Spleen (tissue), 11 donors: ENCODE measurements around the gene CCNA1. TPM values are rescaled to one million over a fixed set of nuclear protein-coding genes. Genes with fewer than 3 reads are reported as not detected.

Source experiments
- DNase-seq: peaks from one replicate; pipeline ENCODE4 v3.0.0-alpha.2; 2020
- H3K27ac ChIP-seq, 8 donors: fragments of 200-600 bp; sonication (generic) in 7 of 8; 1 replicate in 4 of 8; 2 replicates in 4 of 8; pipeline versions ENCODE4 v1.5.0 to v1.8.0; 2016 to 2021; ENCODE audit warnings: inconsistent platforms in 4 of 8, mild to moderate bottlenecking in 4 of 8, moderate library complexity in 1 of 8
- H3K27me3 ChIP-seq, 7 donors: fragments of 200-600 bp; sonication (generic) in 6 of 7; replicated peaks in 1 of 7; 1 replicate in 4 of 7; 2 replicates in 3 of 7; pipeline versions ENCODE4 v1.5.0 to v1.8.0; 2016 to 2021; ENCODE audit warnings: inconsistent platforms in 3 of 7, mild to moderate bottlenecking in 1 of 7
- H3K36me3 ChIP-seq, 6 donors: fragments of 200-600 bp; sonication (generic) in 5 of 6; 1 replicate in 4 of 6; 2 replicates in 2 of 6; pipeline versions ENCODE4 v1.5.0 to v1.8.0; 2016 to 2021; ENCODE audit warnings: inconsistent platforms in 2 of 6
- H3K4me1 ChIP-seq, 6 donors: fragments of 200-600 bp; sonication (generic) in 5 of 6; 1 replicate in 3 of 6; 2 replicates in 3 of 6; pipeline versions ENCODE4 v1.5.0 to v1.8.0; 2016 to 2021; ENCODE audit warnings: inconsistent platforms in 3 of 6
- H3K4me3 ChIP-seq, 8 donors: fragments of 200-600 bp; sonication (generic) in 7 of 8; 1 replicate in 4 of 8; 2 replicates in 4 of 8; pipeline versions ENCODE4 v1.5.0 to v1.8.0; 2016 to 2021; ENCODE audit warnings: inconsistent platforms in 4 of 8, mild to moderate bottlenecking in 4 of 8, moderate library complexity in 2 of 8
- H3K9me3 ChIP-seq, 8 donors: fragments of 200-600 bp; sonication (generic) in 7 of 8; 1 replicate in 4 of 8; 2 replicates in 4 of 8; pipeline versions ENCODE4 v1.5.0 to v1.8.0; 2016 to 2021; ENCODE audit warnings: inconsistent platforms in 4 of 8
- CTCF ChIP-seq, 11 experiments: fragments of 200-600 bp in 7 of 11; fragments of 450-650 bp in 4 of 11; sonication (generic) in 4 of 11; IDR thresholded peaks in 8 of 11; conservative IDR thresholded peaks in 3 of 11; 1 replicate in 7 of 11; 2 replicates in 4 of 11; pipeline versions ENCODE4 v1.4.0 to v1.8.0; 2016 to 2021; ENCODE audit warnings: antibody characterized with exemption in 11 of 11, inconsistent platforms in 4 of 11, mild to moderate bottlenecking in 1 of 11
- POLR2A ChIP-seq, 3 donors: fragments of 450-650 bp; IDR thresholded peaks; one replicate each; pipeline ENCODE4 v1.5.1; 2017; ENCODE audit warnings: antibody characterized with exemption in 3 of 3, mild to moderate bottlenecking in 1 of 3
- POLR2AphosphoS5 ChIP-seq, 3 donors: sonication (generic); formaldehyde crosslinking; IDR thresholded peaks; one replicate each; pipeline ENCODE4 v1.5.1; 2017; ENCODE audit warnings: antibody characterized with exemption in 3 of 3
- WGBS, 5 donors: extraction: QIAGEN DNeasy Blood & Tissue Kit in 3 of 5; methylation state at CpG; one replicate each; pipeline versions ENCODE4 v1.1.5 to v1.1.7; 2013 to 2018; 5-methylcytosine and 5-hydroxymethylcytosine counted together
- intact Hi-C: fragments of 100-400 bp; cut with DNase I; formaldehyde crosslinking; loops from one replicate; pipeline ENCODE4 v1.15.0; 2023; ENCODE audit warnings: low total_unique reads
- polyA plus RNA-seq, 3 donors: library from polyadenylated mRNA; stranded (reverse); fragments of 200-250 nt; gene quantifications; one replicate each; pipeline ENCODE4 v1.2.1, GENCODE V29; 2013
- total RNA-seq, 7 donors: library from RNA; depleted of rRNA in 3 of 7; stranded (reverse); fragments of >200 nt in 3 of 7; fragmentation: NEBNext Ultra II Directional in 4 of 7; extraction: Animal tissue kit (Norgen Biotek cat#: 25700) in 4 of 7; gene quantifications; one replicate each; pipeline versions ENCODE4 v1.1.0 to v1.2.1, GENCODE V29; 2016 to 2021
- donor health status: healthy with polysubstance abuse.
- donor health status: DM: no; HTN: no; CAD: no; lungs with moderate emphysema.
- donor health status: DM: no; HTN: no; CAD: no.
- donor health status: Bipolar disorder and iron deficiency.
- donor health status: healthy.
- donor health status: DM: no; HTN: no; CAD: no.
- donor health status: DM: yes; HTN: yes; CAD: no.

CCNA1 gene
- total and polyA plus RNA-seq, 10 donors, result 0.13 to 1.3 (median 0.46) TPM; not detected in 1

- Histone ChIP-seq H3K4me3 (no peak overlapping the region), H3K9me3 (no peaks in the 10 kb centered on the region), H3K36me3 (no peaks in the 10 kb centered on the region), H3K27me3 (peaks cover 0 to 8% (median 0%) of the 10 kb centered on the region in 7 donors), H3K27ac (no peak overlapping the region), H3K4me1 (no peaks in the 10 kb centered on the region)
- WGBS, 5 donors, result 11 to 25% (median 19%) methylated on average over 3 of the region's 3 CpGs
- TF ChIP-seq CTCF (IDR thresholded peaks at IDR 0.05 in 8 of 11, conservative IDR thresholded peaks at IDR 0.05 in 3 of 11), result no peak
- no peak for TF ChIP-seq POLR2A (IDR thresholded peaks at IDR 0.05)
- TF ChIP-seq POLR2AphosphoS5 (IDR thresholded peaks at IDR 0.05), result no peak
- no peak for DNase-seq
- intact Hi-C loops, result no loop called here
Observed at GRCh38 chr13:36450534-36450933, 18.2 kb downstream of the CCNA1 start.

- no peaks in the 10 kb centered on the region for H3K9me3 ChIP-seq
- H3K36me3 ChIP-seq, result no peaks in the 10 kb centered on the region
- TF ChIP-seq CTCF (IDR thresholded peaks at IDR 0.05 in 8 of 11, conservative IDR thresholded peaks at IDR 0.05 in 3 of 11) (peak in 1 of 11 experiments; percentile 19), POLR2AphosphoS5 (IDR thresholded peaks at IDR 0.05) (no peak)
- no peaks in the 10 kb centered on the region for H3K4me1 ChIP-seq
- H3K27me3 ChIP-seq, result no peaks in the 10 kb centered on the region
- WGBS, 5 donors, result 67 to 84% (median 77%) methylated on average over 5 of the region's 5 CpGs
- no peak overlapping the region for H3K4me3 ChIP-seq
- DNase-seq, result no peak
- intact Hi-C loops, result no loop called here
- no peak overlapping the region for H3K27ac ChIP-seq
Observed at GRCh38 chr13:36453516-36453915, 21.2 kb downstream of the CCNA1 start.

GRCh38 chr13:36454121-36454520 lies 21.8 kb downstream of the CCNA1 start:
- Histone ChIP-seq H3K4me1 (no peaks in the 10 kb centered on the region), H3K36me3 (no peaks in the 10 kb centered on the region), H3K27ac (no peak overlapping the region), H3K9me3 (no peaks in the 10 kb centered on the region), H3K4me3 (no peak overlapping the region), H3K27me3 (no peaks in the 10 kb centered on the region)
- intact Hi-C loops, result no loop called here
- no peak for DNase-seq
- no peak for TF ChIP-seq POLR2AphosphoS5 (IDR thresholded peaks at IDR 0.05)
- TF ChIP-seq CTCF (IDR thresholded peaks at IDR 0.05 in 8 of 11, conservative IDR thresholded peaks at IDR 0.05 in 3 of 11), result no peak
- no peak for TF ChIP-seq POLR2A (IDR thresholded peaks at IDR 0.05)
- WGBS, 5 donors, result 39 to 84% (median 57%) methylated on average over 1 of the region's 1 CpG

GRCh38 chr13:36454987-36455386 lies 22.7 kb downstream of the CCNA1 start:
- Histone ChIP-seq H3K9me3 (no peaks in the 10 kb centered on the region), H3K36me3 (no peaks in the 10 kb centered on the region), H3K27me3 (no peaks in the 10 kb centered on the region), H3K4me3 (no peak overlapping the region), H3K4me1 (no peaks in the 10 kb centered on the region), H3K27ac (no peak overlapping the region)
- 47 to 64% (median 52%) methylated on average over 3 of the region's 3 CpGs for WGBS, 5 donors
- DNase-seq, result no peak
- TF ChIP-seq POLR2AphosphoS5 (IDR thresholded peaks at IDR 0.05) (no peak), POLR2A (IDR thresholded peaks at IDR 0.05) (no peak), CTCF (IDR thresholded peaks at IDR 0.05 in 8 of 11, conservative IDR thresholded peaks at IDR 0.05 in 3 of 11) (no peak)
- intact Hi-C loops, result no loop called here
